Activated CD4-positive, alpha-beta T cell treated with anti-CD3 and anti-CD28 coated beads for 36 hours (primary cell): ENCODE results near the gene SFSWAP. TPM values are rescaled to one million over a fixed set of nuclear protein-coding genes. Genes with fewer than 3 reads are reported as not detected.
A peak's percentile ranks its signal among the peaks of the same experiment; 100 is the strongest.

Source experiments
- ATAC-seq: fragments of 200-7000 bp; cut with Tn5 transposase; one replicate; pipeline ENCODE4 v1.10.0; 2021; ENCODE audit warnings: mild to moderate bottlenecking, moderate library complexity
- CTCF ChIA-PET: fragments of 350-600 bp; sonication (Branson Sonifier 250); formaldehyde crosslinking; loops from one replicate; lab custom pipeline; 2021; ENCODE audit warnings: antibody characterized with exemption; lab: Charles Lee
- POLR2A ChIA-PET: fragments of 350-600 bp; sonication (Branson Sonifier 250); formaldehyde crosslinking; loops from one replicate; lab custom pipeline; 2021; ENCODE audit warnings: antibody characterized with exemption, inconsistent platforms; lab: Charles Lee
- DNase-seq: peaks from one replicate; pipeline ENCODE4 v3.0.0-alpha.2; 2020
- H3K27ac Mint-ChIP-seq: one replicate; pipeline ENCODE4 v1.8.0; 2021; ENCODE audit warnings: mixed read lengths
- H3K27me3 Mint-ChIP-seq: one replicate; pipeline ENCODE4 v1.8.0; 2021; ENCODE audit warnings: mixed read lengths
- H3K36me3 Mint-ChIP-seq: one replicate; pipeline ENCODE4 v1.8.0; 2021; ENCODE audit warnings: low read depth, mixed read lengths
- H3K4me1 Mint-ChIP-seq: one replicate; pipeline ENCODE4 v1.8.0; 2021; ENCODE audit warnings: mixed read lengths
- H3K4me3 Mint-ChIP-seq: one replicate; pipeline ENCODE4 v1.8.0; 2021; ENCODE audit warnings: mild to moderate bottlenecking, moderate library complexity, mixed read lengths
- H3K9me3 Mint-ChIP-seq: one replicate; pipeline ENCODE4 v1.8.0; 2021; ENCODE audit warnings: low read depth, mixed read lengths
- intact Hi-C, 2 experiments: fragments of 100-400 bp; cut with DNase I in 1 of 2; cut with micrococcal nuclease in 1 of 2; formaldehyde crosslinking; loops; one replicate each; pipeline versions ENCODE4 v1.14.2 to v1.15.1; 2022 to 2024; cut with DNase I, micrococcal nuclease
- total RNA-seq, 2 experiments: library from RNA; stranded (reverse); gene quantifications; one replicate each; pipeline ENCODE4 v1.2.3, GENCODE V29; 2021

The SFSWAP gene
- total RNA-seq, 2 experiments from 2014 or later: 47.9 to 73.1 TPM

GRCh38 chr12:131827961-131828534 is 117.2 kb downstream of the SFSWAP start, which contains the start of gene MMP17:
MMP17 (plus strand) TSS chr12:131828393; CDS start chr12:131828495, 102 bp downstream.
- Mint-ChIP-seq H3K36me3 (no peaks in the 10 kb centered on the region), H3K4me1 (peaks cover 11% of the 10 kb centered on the region), H3K4me3 (peak within 1 kb of the TSS; percentile 33), H3K27me3 (peaks cover 43% of the 10 kb centered on the region), H3K27ac (no peak within 1 kb of the TSS), H3K9me3 (no peaks in the 10 kb centered on the region)
- DNase-seq (peak; percentile 57), ATAC-seq (peak; percentile 63)
- intact Hi-C loops: loop anchor here in 1 of 2 experiments (1.0 to 2.0 kb wide), 3 partner anchors 117 to 219 kb away; partner anchors contain the start of genes EP400 and SFSWAP
- ChIA-PET CTCF (no interaction called here), POLR2A (no interaction called here)

GRCh38 chr12:131828671-131829355 is 117.9 kb downstream of the SFSWAP start:
- ChIA-PET POLR2A (no interaction called here), CTCF (interaction anchor here (0.6 kb wide), 1 partner anchor 734 kb away, joined by 3 read pairs; no protein-coding TSS in a partner anchor)
- ATAC-seq (no peak), DNase-seq (peak; percentile 42)
- Mint-ChIP-seq H3K4me3 (peak overlapping the region; percentile 33), H3K36me3 (no peaks in the 10 kb centered on the region), H3K4me1 (peaks cover 11% of the 10 kb centered on the region), H3K27ac (no peak overlapping the region), H3K9me3 (no peaks in the 10 kb centered on the region), H3K27me3 (peaks cover 46% of the 10 kb centered on the region)
- intact Hi-C loops: loop anchor here in 1 of 2 experiments (1.0 to 2.0 kb wide), 3 partner anchors 118 to 220 kb away; partner anchors contain the start of genes EP400 and SFSWAP

DNA sequence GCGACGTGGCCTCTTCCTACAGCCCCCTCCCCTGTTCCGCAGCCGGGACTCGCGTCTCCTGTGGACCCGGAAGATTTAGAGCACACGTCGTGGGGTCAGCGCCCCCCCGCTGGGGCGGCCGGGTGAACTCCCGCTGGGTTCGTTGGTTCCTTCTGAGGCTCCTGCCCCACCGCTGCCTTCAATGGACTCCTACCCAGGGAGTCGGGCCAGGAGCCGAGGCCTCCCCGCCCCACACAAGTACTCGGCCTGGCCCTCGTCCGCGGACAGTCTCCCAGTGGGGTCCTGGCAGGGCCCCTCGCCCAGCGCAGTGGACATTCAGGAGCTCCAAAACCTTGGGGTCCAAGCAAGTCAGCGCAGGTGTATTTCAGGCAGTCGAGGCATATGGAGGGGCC is 118.5 kb downstream of the SFSWAP start:
- H3K4me3 Mint-ChIP-seq: peak overlapping the region; percentile 33
- no peaks in the 10 kb centered on the region for H3K9me3 Mint-ChIP-seq
- no peak for ATAC-seq
- peaks cover 11% of the 10 kb centered on the region for H3K4me1 Mint-ChIP-seq
- H3K27ac Mint-ChIP-seq: no peak overlapping the region
- DNase-seq: no peak
- ChIA-PET CTCF (interaction anchor here (0.6 kb wide), 1 partner anchor 734 kb away, joined by 3 read pairs; no protein-coding TSS in a partner anchor), POLR2A (no interaction called here)
- H3K27me3 Mint-ChIP-seq: peaks cover 46% of the 10 kb centered on the region
- intact Hi-C loops: loop anchor here in 1 of 2 experiments (2.0 kb wide), 2 partner anchors 119 to 221 kb away; partner anchors contain the start of gene SFSWAP
- H3K36me3 Mint-ChIP-seq: no peaks in the 10 kb centered on the region

- ChIA-PET POLR2A (no interaction called here), CTCF (interaction anchor here (0.6 to 1.4 kb wide), 2 partner anchors 75 to 735 kb away, joined by 3 read pairs; no protein-coding TSS in a partner anchor)
- DNase-seq: no peak
- intact Hi-C loops: loop anchor here (2.0 to 10.0 kb wide), 6 partner anchors 65 to 725 kb away; partner anchors contain the start of genes SFSWAP (in 1 of the 2) and ULK1 (in 1 of the 2)
- no peaks in the 10 kb centered on the region for H3K36me3 Mint-ChIP-seq
- H3K27me3 Mint-ChIP-seq: peaks cover 44% of the 10 kb centered on the region
- no peaks in the 10 kb centered on the region for H3K9me3 Mint-ChIP-seq
- ATAC-seq: peak; percentile 2
- no peak overlapping the region for H3K4me3 Mint-ChIP-seq
- H3K4me1 Mint-ChIP-seq: peaks cover 11% of the 10 kb centered on the region
- no peak overlapping the region for H3K27ac Mint-ChIP-seq
These were observed 119.0 kb downstream of the SFSWAP start for GRCh38 chr12:131829791-131830334.

GRCh38 chr12:131830335-131830913 is 119.5 kb downstream of the SFSWAP start:
- Mint-ChIP-seq H3K4me3 (peak overlapping the region; percentile 12), H3K4me1 (peaks cover 11% of the 10 kb centered on the region), H3K9me3 (no peaks in the 10 kb centered on the region), H3K27ac (no peak overlapping the region), H3K36me3 (no peaks in the 10 kb centered on the region), H3K27me3 (peaks cover 39% of the 10 kb centered on the region)
- CTCF ChIA-PET: interaction anchor here (1.1 to 1.4 kb wide), 2 partner anchors 50 to 76 kb away, joined by 3 read pairs; no protein-coding TSS in a partner anchor
- POLR2A ChIA-PET: no interaction called here
- DNase-seq (peak; percentile 69), ATAC-seq (peak; percentile 63)
- intact Hi-C loops: loop anchor here (2.0 to 10.0 kb wide), 4 partner anchors 64 to 726 kb away; partner anchors contain the start of gene ULK1 (in 1 of the 2)

DNA sequence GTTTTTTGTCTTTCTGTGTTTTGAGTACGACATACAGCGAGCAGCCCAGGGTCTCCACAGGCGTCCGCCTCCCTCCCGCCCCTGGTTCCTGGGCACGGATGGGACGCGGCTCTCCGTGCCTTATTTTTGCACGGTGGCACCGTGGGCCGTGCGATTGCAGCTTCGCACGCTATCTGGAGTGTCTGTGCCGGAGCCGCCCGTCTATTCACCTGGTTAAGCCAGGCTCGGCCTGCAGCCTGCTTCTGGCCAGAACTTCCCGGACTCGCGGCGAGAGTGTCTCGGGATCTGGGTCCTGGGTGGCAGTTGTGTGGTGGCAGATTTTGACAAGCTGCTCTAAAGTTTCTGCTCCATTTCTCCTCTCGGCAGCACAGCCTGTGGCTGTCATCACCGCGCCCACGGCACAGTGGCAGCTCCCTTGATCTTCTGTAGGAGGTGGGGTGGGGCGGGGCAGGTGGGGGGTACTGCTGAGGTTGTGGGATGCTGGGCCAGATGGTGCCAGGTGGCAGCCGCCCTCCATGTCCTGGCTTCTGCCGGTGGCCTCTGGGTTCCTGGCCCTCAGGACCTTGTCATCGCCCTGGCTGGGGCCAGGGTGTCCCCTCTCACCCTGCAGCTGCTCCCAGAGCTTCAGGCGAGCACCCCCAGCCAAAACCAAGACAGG is 120.2 kb downstream of the SFSWAP start:
- ChIA-PET POLR2A (no interaction called here), CTCF (interaction anchor here (1.1 to 1.4 kb wide), 2 partner anchors 50 to 76 kb away, joined by 3 read pairs; no protein-coding TSS in a partner anchor)
- ATAC-seq (peak; percentile 23), DNase-seq (peak; percentile 56)
- intact Hi-C loops: loop anchor here (2.0 to 10.0 kb wide), 4 partner anchors 64 to 726 kb away; partner anchors contain the start of gene ULK1 (in 1 of the 2)
- Mint-ChIP-seq H3K36me3 (no peaks in the 10 kb centered on the region), H3K4me3 (peak overlapping the region; percentile 12), H3K9me3 (no peaks in the 10 kb centered on the region), H3K27ac (no peak overlapping the region), H3K27me3 (peaks cover 33% of the 10 kb centered on the region), H3K4me1 (peaks cover 11% of the 10 kb centered on the region)

GRCh38 chr12:131831635-131832041 is 120.7 kb downstream of the SFSWAP start:
- POLR2A ChIA-PET: no interaction called here
- H3K4me3 Mint-ChIP-seq: no peak overlapping the region
- no peaks in the 10 kb centered on the region for H3K9me3 Mint-ChIP-seq
- peaks cover 11% of the 10 kb centered on the region for H3K4me1 Mint-ChIP-seq
- no peak overlapping the region for H3K27ac Mint-ChIP-seq
- CTCF ChIA-PET: interaction anchor here (1.1 kb wide), 1 partner anchor 51 kb away, joined by 3 read pairs; no protein-coding TSS in a partner anchor
- ATAC-seq (no peak), DNase-seq (no peak)
- H3K27me3 Mint-ChIP-seq: peaks cover 27% of the 10 kb centered on the region
- H3K36me3 Mint-ChIP-seq: no peaks in the 10 kb centered on the region
- intact Hi-C loops: loop anchor here (2.0 to 10.0 kb wide), 4 partner anchors 63 to 727 kb away; partner anchors contain the start of gene ULK1 (in 1 of the 2)

DNA sequence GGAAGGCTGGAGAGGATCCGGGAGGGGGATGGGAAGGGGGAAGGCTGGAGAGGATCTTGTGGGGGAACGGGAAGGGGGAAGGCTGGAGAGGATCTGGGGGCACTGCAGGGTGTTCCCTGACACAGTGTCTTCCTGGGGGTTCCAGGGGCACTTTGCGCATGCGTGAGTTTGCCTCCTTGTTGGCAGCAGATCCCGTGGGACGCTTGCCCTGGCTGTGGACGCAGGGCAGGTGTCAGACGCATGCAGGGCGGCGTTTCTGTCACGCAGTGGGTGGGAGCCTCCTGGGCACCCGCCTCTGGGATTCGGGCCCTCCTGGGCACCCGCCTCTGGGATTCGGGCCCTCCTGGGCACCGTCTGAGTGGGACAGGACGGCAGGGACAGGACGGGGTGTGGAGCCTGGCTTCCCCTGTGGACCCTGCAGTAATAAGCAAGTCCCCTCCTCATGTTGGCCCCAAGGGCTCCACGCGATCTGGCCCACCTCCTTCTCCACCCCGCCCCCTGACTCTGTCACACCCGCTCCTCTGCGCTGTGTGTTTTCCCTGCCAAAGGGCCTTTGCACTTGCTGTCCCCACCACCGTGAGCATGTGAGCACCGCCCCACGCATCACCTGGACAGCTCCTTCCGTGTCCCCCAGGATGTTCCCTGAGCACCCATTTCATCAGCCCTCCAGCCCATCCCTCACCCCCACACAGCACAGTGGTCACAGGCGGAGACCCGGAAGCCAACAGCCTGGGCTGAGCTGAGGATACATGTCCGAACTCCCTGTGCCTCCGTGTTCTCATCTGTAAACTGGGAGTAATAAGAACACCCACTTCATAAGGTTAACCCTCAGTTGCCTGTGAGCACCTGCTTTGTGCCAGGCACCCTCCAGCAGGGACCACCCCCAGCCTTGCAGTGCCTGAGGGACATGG is 121.7 kb downstream of the SFSWAP start:
- intact Hi-C loops: loop anchor here in 1 of 2 experiments (10.0 kb wide), 1 partner anchor 728 kb away; no protein-coding TSS in a partner anchor

DNA sequence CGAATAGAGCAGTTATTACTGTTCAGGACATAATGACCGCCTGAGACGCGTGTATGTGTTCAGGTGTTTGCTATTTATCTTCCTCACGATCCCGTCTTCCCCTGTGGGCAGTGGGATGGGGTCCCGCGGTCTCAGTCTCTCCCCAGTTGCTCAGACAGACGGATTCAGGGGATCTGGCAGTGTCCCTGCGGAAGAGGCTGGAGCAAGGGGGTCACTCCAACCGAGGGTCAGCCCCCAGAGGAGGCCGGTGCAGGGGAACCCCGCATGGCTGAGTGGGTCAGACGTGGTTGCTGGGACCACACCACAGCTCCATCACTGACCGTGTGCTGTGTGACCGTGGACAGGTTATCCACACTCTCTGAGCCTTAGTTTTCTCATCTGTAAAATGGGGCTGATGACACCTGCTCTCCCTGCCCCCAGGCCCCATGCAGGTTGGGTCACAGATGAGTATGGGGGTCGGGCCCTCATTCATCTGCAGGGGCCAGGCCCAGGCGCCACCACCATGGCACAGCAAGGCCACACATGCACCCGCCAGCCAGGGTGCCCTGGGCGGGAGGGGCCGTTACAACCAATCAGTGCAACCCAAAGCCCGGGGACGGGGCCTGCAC is 122.5 kb downstream of the SFSWAP start:
- Mint-ChIP-seq H3K27me3 (peaks cover 19% of the 10 kb centered on the region), H3K4me3 (no peak overlapping the region), H3K27ac (no peak overlapping the region), H3K36me3 (no peaks in the 10 kb centered on the region), H3K9me3 (no peaks in the 10 kb centered on the region), H3K4me1 (peaks cover 9% of the 10 kb centered on the region)
- DNase-seq (no peak), ATAC-seq (no peak)
- POLR2A ChIA-PET: no interaction called here
- intact Hi-C loops: loop anchor here in 1 of 2 experiments (10.0 kb wide), 1 partner anchor 729 kb away; no protein-coding TSS in a partner anchor
- CTCF ChIA-PET: no interaction called here

More for the DNA sequence above, 121.7 kb downstream of the SFSWAP start:
- ChIA-PET POLR2A (no interaction called here), CTCF (no interaction called here)
- no peak overlapping the region for H3K27ac Mint-ChIP-seq
- peaks cover 20% of the 10 kb centered on the region for H3K27me3 Mint-ChIP-seq
- no peaks in the 10 kb centered on the region for H3K9me3 Mint-ChIP-seq
- no peaks in the 10 kb centered on the region for H3K36me3 Mint-ChIP-seq
- ATAC-seq (no peak), DNase-seq (peak; percentile 18)
- peaks cover 10% of the 10 kb centered on the region for H3K4me1 Mint-ChIP-seq
- no peak overlapping the region for H3K4me3 Mint-ChIP-seq
